KMS-11 (cell line): ENCODE results near the gene LPAR5.
"Not testable (repeated sequence)": the region's sequence is repeated elsewhere in the genome, so short reads cannot be mapped to it uniquely, and the experiment has no call there.

Experiments
- H2AFZ ChIP-seq: fragments of 200-600 bp; sonication (generic); 2 replicates; pipeline ENCODE4 v1.6.1; 2016; ENCODE audit warnings: antibody characterized with exemption, mixed run types, low read depth
- H3K27ac ChIP-seq: fragments of 200-600 bp; sonication (generic); 2 replicates; pipeline ENCODE4 v1.6.1; 2016; ENCODE audit warnings: mild to moderate bottlenecking, mixed run types
- H3K27me3 ChIP-seq: fragments of 200-600 bp; sonication (generic); 2 replicates; pipeline ENCODE4 v1.6.1; 2017; ENCODE audit warnings: mild to moderate bottlenecking, low read depth, mixed run types, moderate library complexity; ENCODE audit not compliant: insufficient read depth
- H3K36me3 ChIP-seq: fragments of 200-600 bp; sonication (generic); 2 replicates; pipeline ENCODE4 v1.6.1; 2017; ENCODE audit warnings: mild to moderate bottlenecking, mixed run types; ENCODE audit not compliant: insufficient read depth
- H3K4me1 ChIP-seq: fragments of 200-600 bp; sonication (generic); 2 replicates; pipeline ENCODE4 v1.6.1; 2016; ENCODE audit warnings: mild to moderate bottlenecking, low read depth, mixed run types; ENCODE audit not compliant: poor library complexity, severe bottlenecking
- H3K4me2 ChIP-seq: fragments of 200-600 bp; sonication (generic); 2 replicates; pipeline ENCODE4 v1.7.0; 2016; ENCODE audit warnings: mild to moderate bottlenecking, mixed run types
- H3K4me3 ChIP-seq: fragments of 200-600 bp; sonication (generic); IDR thresholded peaks from 2 replicates; pipeline ENCODE4 v1.6.1; 2017; ENCODE audit warnings: low read depth, low read length, mixed read lengths; ENCODE audit not compliant: insufficient read depth
- H3K79me2 ChIP-seq: fragments of 200-600 bp; sonication (generic); 2 replicates; pipeline ENCODE4 v1.6.1; 2016; ENCODE audit warnings: low read depth, mixed run types; ENCODE audit not compliant: insufficient read depth
- H3K9ac ChIP-seq: fragments of 200-600 bp; sonication (generic); 2 replicates; pipeline ENCODE4 v1.6.1; 2016; ENCODE audit warnings: mild to moderate bottlenecking, mixed run types
- H4K20me1 ChIP-seq: fragments of 200-600 bp; sonication (generic); 2 replicates; pipeline ENCODE4 v1.6.1; 2016; ENCODE audit warnings: mild to moderate bottlenecking, mixed run types; ENCODE audit not compliant: insufficient read depth
- CTCF ChIP-seq: fragments of 200-600 bp; sonication (generic); conservative IDR thresholded peaks from 2 replicates; pipeline ENCODE4 v1.6.1; 2017; ENCODE audit warnings: low read depth, mild to moderate bottlenecking, antibody characterized with exemption, low read length, moderate library complexity, mixed read lengths

The LPAR5 gene

DNA sequence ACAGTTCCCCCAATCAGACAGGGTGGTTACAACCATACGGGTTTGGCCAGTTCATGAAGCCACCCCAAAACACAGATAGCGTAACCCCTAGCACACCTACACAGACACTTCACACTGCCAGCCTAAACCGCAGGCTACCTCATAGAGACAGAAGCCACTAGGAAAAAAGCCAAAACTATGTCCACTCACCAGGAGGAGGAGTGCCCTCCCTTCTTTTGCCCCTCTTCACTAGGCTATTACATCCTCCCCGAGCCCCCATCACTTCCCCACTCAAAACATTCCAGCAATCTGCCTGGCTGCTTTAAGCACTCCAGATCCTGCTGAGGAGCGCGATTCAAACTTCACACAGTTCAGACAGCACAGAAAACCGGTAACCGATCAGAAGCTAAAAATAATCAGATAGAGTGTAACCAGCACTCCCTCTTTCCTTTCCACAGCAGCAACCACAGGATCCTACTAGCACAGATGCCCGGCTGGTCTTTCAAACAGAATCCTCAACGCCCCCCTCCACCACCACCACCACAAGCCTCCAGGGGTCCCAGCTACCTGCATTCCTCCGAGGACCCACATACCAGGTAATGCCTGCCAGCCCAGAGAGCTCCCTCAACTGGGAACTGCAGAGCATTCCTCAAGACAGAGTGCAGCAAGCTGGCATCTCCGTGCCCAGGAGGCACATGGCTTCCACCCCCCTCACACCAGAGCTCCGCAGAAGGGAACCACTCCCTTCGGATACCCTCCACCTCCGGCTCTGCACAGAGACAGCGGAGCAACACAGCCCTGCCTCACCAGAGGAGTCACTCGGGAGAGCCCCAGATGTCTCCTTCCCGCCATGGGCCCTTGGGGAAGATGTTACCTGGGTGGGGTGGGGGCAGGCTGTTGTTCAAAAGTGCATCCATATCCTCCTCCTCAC, 30.1 kb downstream of the LPAR5 start:
- Histone ChIP-seq H2AFZ (no peak overlapping the region), H3K79me2 (peaks cover 51% of the 10 kb centered on the region), H3K4me3 (peak overlapping the region; percentile 16), H3K4me1 (peaks cover 38% of the 10 kb centered on the region), H4K20me1 (peaks cover 13% of the 10 kb centered on the region), H3K9ac (peak overlapping the region; percentile 49; the same call in 1 of the 2 replicates), H3K4me2 (peak overlapping the region; percentile 96), H3K36me3 (peaks cover 5% of the 10 kb centered on the region; the same call in 1 of the 2 replicates), H3K27ac (peak overlapping the region; percentile 45; the same call in 1 of the 2 replicates), H3K27me3 (no peaks in the 10 kb centered on the region)
- no peak for TF ChIP-seq CTCF

DNA sequence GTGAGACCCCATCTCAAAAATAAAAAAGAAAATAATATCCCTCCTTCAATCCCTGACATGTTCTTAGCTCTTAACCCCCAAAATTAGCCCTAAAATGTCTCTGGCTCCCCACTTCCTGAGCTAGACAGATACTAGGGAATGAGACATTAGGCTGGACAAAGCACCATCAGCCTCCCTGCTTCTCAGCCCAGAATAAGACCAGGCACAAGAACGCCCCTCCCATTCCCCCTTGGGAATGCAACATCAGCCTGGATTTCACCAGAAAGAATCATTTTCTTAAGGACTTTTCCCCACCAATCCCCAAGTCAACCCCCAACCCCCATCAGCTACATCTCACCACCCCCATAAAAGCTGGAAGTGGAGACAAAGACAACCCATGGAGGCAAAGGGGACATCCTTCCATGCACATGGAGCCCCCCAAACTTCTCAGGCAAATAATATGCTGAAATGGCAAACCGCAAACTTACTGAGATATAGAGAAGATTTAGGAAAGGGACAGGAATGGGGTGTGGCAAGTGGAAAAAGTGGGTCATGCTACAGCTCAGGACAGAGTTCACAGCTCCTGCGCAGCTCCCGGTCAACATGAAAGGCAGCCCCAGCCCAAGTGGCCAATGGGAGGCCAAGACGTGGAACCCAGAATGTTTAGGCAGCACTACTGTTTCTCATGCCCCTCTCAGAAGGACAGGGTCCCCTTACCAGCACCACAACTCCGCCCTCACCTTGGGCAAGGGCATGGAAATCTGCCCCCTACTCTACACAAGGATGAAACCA, 31.3 kb downstream of the LPAR5 start:
- peaks cover 51% of the 10 kb centered on the region for H3K79me2 ChIP-seq
- no peak for TF ChIP-seq CTCF
- H4K20me1 ChIP-seq: peaks cover 13% of the 10 kb centered on the region
- H3K4me1 ChIP-seq: peaks cover 38% of the 10 kb centered on the region
- peaks cover 5% of the 10 kb centered on the region; the same call in 1 of the 2 replicates for H3K36me3 ChIP-seq
- no peak overlapping the region for H3K4me3 ChIP-seq
- peak overlapping the region; percentile 96 for H3K4me2 ChIP-seq
- no peaks in the 10 kb centered on the region for H3K27me3 ChIP-seq
- H2AFZ ChIP-seq: no peak overlapping the region
- no peak overlapping the region for H3K9ac ChIP-seq
- H3K27ac ChIP-seq: no peak overlapping the region

DNA sequence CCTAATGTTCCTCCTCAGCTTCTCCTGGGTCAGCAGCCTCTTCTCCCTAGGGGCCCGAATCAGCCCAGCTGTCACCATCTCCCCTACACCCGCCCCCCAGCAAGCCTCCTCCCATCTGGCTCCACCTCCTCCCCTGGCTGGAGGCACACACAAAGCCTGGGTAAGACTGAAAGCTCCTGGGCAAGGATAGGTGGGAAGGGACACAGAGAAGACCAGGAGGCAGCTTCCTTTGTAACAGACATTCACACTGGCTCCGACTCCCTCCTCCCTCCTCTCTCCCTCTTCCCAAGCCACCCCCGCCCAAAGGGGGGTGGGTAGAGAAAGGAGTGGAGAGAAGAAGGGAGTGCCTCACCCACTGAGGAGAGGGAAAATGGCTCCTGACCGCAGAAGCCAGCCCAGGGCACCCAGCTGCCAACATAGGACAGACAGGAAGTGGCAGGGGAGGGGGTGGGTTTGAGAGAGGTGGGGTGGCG, 32.6 kb downstream of the LPAR5 start:
- no peak overlapping the region for H2AFZ ChIP-seq
- peak overlapping the region; percentile 47 for H3K4me2 ChIP-seq
- H4K20me1 ChIP-seq: peaks cover 13% of the 10 kb centered on the region
- no peak overlapping the region for H3K9ac ChIP-seq
- no peak for TF ChIP-seq CTCF
- H3K4me1 ChIP-seq: peaks cover 31% of the 10 kb centered on the region
- H3K79me2 ChIP-seq: peaks cover 51% of the 10 kb centered on the region
- H3K27ac ChIP-seq: no peak overlapping the region
- H3K4me3 ChIP-seq: no peak overlapping the region
- H3K36me3 ChIP-seq: peaks cover 5% of the 10 kb centered on the region; the same call in 1 of the 2 replicates
- H3K27me3 ChIP-seq: no peaks in the 10 kb centered on the region

DNA sequence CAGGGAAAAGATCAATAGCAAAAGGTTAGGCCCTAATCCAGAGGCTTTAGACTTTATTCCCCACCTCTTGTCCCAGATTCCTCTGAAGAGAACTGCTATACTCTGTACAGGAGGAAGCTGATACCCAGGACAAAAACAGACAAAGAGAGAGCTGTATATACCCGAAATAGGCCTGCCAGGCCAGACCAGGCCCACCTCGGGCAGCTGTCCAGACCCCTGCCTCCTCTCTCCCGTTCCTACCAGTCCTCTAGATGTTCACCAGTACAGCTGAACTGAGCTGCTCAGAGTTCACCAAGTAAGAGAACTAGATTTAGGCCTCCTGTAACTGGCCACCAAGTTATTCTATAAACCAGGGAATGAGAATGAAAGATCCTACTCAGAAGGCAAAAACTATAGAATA, 33.2 kb downstream of the LPAR5 start:
- Histone ChIP-seq H3K36me3 (peaks cover 5% of the 10 kb centered on the region; the same call in 1 of the 2 replicates), H3K9ac (no peak overlapping the region), H3K79me2 (peaks cover 51% of the 10 kb centered on the region), H3K27me3 (no peaks in the 10 kb centered on the region), H3K4me3 (no peak overlapping the region), H3K27ac (no peak overlapping the region), H3K4me1 (peaks cover 25% of the 10 kb centered on the region), H3K4me2 (no peak overlapping the region), H2AFZ (no peak overlapping the region), H4K20me1 (peaks cover 13% of the 10 kb centered on the region)
- no peak for TF ChIP-seq CTCF

- not testable (repeated sequence) for H3K27me3 ChIP-seq, H3K79me2 ChIP-seq, H3K4me3 ChIP-seq, H3K27ac ChIP-seq, H2AFZ ChIP-seq, H3K4me1 ChIP-seq, H3K9ac ChIP-seq, H3K4me2 ChIP-seq, H4K20me1 ChIP-seq
- H3K36me3 ChIP-seq: peaks cover 10% of the 10 kb centered on the region; the same call in 1 of the 2 replicates
Measured at GRCh38 chr12:6595673-6596072, 40.1 kb downstream of the LPAR5 start.
